ENCODE measurements around the gene UNC93A.
"Not testable (repeated sequence)": the region's sequence is repeated elsewhere in the genome, so short reads cannot be mapped to it uniquely, and the experiment has no call there.

Gene UNC93A

DNA sequence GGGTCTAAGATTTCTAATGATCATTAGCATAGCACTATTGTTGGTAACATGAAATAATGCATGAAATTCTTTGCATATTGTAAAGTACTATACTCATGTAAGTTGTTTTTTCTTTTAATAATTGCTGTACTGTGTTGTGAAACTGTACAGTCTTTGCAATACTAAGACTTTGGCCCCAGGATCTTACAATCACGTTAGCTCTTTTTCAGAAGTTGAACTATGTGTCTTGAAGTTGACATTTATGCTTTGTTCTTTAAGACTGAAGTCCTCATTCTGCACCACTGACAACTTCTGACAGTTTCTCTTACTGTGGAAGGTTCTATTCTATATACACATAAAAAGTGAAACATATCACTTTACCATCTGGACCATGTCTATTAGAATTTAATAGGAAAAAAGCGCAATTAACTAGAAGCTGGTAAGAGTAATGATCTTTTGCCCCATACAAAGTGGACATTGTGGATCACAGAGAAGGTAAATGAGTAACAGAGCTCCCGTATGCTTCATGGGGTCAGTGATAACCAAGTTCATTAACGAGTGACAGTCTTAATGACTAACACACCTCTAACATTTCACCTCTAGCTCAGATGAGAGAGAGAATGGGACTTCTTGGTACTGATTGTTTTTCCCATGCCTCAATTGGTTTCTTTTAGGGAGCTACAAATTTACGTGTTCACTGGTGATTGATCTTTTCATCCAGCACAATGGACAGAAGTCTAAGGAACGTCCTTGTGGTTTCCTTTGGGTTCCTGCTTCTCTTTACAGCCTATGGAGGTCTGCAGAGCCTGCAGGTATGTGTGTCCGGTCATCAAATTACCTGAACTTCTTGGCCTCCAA lies at the start of gene UNC93A:
TSS of gene UNC93A (plus strand) at position 530 of the 837 bp plus-strand sequence. CDS start at position 705, 175 bp downstream.
- DNase-seq = no peak

DNA sequence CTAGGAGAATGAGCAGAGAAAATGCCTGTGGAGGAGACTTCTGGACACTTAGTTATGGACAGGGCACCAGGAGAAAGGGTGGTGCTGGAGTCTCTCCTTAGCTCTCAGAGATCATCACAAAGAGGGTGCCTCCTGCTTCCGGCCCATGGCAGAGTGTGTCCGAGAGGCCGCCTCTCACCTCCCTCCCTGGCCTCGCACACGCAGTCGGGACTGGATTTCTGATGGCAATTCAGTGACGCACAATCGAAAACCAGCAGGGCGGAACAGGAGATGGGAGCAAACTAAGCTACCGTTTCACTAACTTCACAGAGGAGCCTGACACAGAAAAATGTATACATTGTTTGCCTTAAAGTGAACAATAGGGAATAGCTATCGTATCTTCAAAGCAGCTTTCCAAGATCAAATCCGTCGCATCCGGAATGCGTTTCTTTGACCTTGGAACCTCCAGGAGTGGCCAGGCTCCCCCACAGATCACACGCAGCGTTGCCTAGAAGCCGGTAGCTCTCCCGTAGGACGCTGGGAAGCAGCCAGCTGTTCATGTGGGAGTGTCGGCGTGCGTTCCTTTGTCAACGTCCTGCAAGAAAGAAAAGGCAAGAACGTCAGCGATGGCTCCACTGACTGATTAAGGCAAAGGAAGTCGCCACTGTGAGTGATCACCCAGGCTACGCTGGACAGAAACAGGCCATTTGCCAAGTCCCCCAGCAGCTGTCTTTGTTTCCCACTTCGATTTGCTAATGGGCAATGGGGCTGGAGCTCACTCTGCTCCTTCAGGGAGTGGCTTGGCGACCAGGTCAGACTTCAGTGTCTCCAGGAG lies 49.6 kb upstream of the UNC93A start:
- peak; percentile 72 to 82 for DNase-seq

- DNase-seq = not testable (repeated sequence)
Observed at GRCh38 chr6:167242135-167242506, 49.0 kb upstream of the UNC93A start.

DNA sequence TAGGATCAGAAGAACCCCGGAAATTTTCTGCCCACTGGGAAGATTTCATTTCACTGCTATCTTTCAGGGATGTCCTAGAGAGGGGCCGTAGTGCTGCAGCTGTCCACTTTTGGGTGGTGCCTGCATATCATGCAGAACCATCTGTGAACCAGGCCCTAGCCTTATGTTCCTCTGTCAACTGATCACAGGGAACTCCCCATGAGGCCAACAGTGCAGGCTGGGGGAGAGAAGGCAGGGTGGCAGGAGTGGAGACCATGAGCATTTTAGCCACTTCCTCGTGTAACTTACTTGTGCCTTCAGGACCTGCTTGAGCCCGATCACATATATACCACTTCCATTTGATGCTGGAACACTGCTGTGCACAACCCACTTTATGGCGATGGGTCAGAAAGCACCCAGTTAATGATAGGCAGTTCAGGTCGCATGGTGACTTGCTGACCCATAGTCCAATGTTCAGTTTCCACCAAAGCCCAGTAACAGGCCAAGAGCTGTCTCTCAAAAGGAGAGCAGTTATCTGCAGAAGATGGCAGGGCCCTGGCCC lies 48.5 kb upstream of the UNC93A start:
- DNase-seq = peak; percentile 97 to 99

DNA sequence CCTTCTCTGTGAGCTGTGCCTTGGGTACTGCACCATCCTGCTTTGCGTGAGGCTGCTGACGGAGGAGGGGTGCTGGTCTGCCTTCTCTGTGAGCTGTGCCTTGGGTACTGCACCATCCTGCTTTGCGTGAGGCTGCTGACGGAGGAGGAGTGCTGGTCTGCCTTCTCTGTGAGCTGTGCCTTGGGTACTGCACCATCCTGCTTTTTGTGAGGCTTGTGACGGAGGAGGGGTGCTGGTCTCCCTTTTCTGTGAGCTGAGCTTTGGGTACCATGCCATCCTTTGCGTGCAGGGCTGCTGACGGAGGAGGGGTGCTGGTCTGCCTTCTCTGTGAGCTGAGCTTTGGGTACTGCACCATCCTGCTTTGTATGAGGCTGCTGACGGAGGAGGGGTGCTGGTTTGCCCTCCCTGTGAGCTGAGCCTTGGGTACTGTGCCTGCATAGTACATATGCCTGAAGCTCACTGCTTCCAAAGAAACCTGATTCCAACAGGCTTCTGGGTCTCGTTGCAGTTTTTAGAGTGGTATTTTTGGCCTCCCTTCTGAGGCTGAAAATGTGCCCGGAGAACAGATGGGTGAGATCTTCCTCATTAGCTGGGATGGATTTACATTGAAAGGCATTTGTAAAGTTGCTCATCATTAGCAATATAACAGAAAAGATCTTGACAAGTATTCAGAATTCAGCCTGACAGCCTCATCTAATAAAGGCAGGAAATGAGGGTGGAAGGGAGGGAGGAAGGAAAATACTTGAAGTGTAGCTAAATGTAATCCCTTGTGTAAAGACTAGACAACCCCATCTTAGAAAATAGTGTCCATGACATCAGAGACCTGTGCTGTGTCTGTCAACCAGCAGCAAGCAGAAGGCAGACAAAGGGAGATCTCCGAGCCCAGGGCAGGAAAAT lies 46.8 kb upstream of the UNC93A start:
- peak; percentile 81 to 93 for DNase-seq

DNA sequence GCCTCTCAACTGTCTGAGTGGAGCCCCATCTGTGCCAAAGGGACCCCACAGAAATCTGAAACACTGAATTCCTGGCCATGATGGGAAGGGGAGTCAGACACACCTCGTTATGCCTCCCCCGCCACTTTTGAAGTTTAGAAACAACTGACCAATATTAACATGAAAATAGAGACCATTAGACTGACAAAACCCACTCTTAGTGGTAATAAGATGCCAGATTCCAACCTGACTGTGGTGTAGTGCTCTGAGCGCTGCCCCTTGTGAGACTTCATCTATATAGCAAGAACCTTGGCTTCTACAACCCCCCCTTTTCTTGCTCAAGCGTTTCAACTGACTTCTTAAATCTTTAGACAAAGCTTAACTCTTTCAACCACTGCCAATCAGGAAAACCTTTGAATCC lies 46.1 kb upstream of the UNC93A start:
- peak in 1 of 2 experiments; percentile 49 for DNase-seq

- peak; percentile 20 to 74 for DNase-seq
Observed at GRCh38 chr6:167245591-167245990, 45.5 kb upstream of the UNC93A start.

- peak in 1 of 2 experiments; percentile 25 for DNase-seq
Observed at GRCh38 chr6:167247814-167248595, 43.1 kb upstream of the UNC93A start.

- not testable (repeated sequence) for DNase-seq
Observed at GRCh38 chr6:167248878-167249455, 42.1 kb upstream of the UNC93A start.

- no peak for DNase-seq
Observed at GRCh38 chr6:167252271-167252670, 38.8 kb upstream of the UNC93A start.

GRCh38 chr6:167255918-167256553 lies 35.1 kb upstream of the UNC93A start:
- DNase-seq = no peak

DNA sequence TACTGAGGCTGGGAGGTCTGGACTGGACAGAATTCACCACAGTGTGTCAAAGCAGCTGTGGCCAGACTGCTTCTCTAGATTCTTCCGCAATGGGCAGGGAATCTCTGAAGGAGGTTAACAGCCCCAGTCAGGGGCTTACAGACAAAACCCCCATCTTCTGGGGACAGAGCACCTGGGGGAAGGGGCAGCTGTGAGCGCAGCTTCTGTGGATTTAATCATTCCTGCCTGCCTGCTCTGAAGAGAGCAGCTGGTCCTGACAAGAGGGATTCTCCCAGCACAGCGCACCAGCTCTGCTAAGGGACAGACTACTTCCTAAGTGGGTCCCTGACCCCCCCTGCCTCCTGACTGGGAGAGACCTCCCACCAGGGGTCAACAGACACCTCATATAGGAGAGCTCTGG lies 32.5 kb upstream of the UNC93A start:
- DNase-seq = peak in 1 of 2 experiments; percentile 36

- peak in 1 of 2 experiments; percentile 69 for DNase-seq
Observed at GRCh38 chr6:167266057-167266829, 24.9 kb upstream of the UNC93A start.

GRCh38 chr6:167266830-167267555 lies 24.1 kb upstream of the UNC93A start:
- DNase-seq = no peak

DNA sequence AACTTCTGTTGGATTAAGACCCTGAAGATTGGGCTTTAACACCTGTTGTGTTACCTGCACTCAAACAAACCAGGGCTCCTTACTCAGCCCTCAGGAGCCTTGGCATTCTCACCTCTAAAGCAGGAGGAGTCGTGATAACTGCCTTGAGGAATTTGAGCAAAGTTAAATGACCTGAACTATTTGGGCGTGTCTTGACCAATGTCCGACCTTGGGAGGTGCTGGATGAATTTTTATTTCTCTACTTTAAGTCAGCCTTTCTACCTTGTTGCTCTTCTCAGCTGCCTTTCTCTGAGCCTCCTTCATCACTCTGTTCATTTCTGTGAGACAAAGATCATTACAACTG lies 23.6 kb upstream of the UNC93A start:
- not testable (repeated sequence) for DNase-seq

DNA sequence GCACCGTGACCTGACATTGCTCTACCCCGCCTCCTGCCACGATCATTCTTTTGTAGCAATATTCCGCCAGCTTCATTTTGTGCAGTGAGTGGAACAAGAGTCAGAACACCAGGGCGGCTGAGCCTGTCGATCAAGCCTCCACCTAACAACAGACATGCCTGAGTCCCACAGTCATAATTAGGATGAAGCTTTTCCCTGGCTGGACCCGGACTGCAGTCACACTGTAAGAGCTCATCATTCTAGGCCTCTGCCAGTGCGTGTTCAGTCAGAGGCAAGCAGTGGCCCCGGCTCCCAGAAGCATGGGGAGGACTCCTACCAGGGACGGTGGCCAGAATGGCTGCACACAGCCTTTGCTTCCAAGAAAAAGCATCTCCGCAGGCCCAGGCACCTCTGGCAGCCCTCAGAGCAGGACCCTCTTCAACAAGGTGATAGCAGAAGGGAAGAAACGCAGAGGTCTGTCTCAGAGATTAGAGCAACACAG lies 23.2 kb upstream of the UNC93A start:
- DNase-seq = no peak

DNA sequence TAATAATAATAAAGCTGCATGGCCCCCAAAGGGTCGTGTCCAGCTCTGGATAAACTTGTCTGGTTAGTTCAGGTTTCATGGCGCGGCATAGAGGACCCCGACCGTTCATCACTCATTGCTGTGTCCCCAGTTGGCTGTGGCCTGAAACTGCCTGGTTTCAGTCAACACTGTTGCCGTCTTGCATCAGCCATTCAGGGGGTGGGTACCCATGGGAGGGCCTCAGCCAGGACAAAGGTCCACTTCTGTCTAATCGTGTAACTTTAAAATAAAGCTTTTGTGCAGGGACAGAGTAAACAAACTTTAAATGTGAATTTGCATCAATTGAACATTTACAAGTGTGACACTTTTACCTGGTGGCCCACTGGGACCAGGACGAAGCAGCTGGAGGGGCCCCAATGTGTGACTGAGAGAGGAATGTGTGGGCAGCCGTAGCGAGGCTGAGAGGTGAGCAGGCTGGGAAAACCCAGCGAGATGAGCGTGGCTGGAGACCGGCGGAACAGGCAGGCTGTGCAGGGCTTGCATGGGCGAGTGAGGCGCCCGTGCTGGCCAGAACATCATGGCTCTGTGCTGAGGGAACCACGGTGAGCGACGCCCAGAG lies 22.3 kb upstream of the UNC93A start:
- no peak for DNase-seq

DNA sequence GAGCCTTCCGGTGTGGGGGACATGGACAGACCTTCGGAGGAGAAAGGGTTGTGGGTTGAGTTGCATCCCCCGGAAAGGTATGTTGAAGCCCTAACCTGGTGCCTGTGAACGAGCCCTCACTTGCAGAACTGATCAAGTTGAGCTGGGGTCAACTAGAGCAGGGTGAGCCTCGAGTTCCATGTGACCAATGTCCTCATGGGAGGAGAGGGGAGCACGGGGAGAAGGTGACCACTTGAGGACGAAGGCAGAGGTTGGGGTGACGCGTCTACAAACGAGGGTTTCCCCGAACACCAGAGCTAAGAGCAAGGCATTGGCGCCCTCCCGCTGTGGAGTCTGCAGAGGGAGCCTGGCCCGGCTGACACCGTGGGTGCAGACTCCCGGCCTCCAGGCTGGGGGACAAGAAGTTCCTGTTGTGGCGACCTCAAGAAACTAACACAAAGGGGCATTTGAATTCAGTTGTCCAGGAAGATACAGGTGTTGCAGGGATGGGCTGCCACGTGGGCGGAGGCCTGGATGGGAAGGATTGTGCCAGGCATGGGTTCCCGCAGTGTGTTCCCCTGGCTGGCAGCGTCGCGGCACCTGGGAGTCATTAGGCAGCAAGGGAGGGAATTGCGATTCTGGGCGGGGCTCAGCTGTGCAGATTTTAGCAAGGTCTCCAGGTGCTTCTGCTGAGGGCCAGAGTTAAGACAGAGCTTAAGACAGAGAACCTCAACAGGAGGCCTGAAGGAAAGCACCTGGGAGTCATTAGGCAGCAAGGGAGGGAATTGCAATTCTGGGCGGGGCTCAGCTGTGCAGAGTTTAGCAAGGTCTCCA lies 20.4 kb upstream of the UNC93A start:
- no peak for DNase-seq

All from NCI-H524 (cell line).